Kasumi-1 (cell line): Measurements from ENCODE around the gene KIAA1614.

Experiments used
- DNase-seq, 2 experiments: peaks; one replicate each; lab custom pipeline; 2025; lab: John Stamatoyannopoulos, UW

Gene KIAA1614

DNA sequence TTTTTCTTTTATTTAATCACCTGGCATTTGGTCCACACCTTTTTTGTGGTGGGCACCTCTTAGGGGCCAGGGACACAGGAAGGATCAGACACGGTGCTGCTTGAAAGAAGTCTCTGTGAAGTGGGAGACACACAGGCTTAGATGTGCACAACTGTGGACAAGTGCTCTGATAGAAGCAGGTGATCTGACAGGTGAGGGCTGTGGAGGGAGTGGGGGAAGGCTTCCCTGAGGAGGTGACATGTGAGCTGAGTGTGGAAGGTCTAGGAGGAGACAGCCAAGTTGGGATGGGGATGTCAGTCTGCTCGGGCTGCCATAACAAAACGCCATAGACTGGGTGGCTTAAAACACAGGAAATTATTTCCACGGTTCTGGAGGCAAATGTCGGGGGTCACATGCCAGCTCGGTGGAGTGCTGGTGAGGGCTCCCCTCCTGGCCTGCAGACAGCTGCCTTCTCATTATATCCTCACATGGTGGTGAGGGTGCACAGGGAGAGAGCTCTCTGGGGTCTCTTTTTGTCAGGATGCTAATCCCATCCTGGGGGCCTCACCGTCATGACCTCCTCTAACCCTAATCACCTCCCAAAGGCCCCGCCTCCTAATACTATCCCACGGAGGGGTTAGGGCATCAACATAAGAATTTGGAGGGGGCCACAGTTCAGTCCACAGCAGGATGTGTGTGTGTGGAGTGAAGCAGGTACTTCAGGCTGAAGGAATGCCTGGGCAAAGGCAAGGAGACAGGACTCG, 5.2 kb upstream of the KIAA1614 start:
- DNase-seq: no peak

DNA sequence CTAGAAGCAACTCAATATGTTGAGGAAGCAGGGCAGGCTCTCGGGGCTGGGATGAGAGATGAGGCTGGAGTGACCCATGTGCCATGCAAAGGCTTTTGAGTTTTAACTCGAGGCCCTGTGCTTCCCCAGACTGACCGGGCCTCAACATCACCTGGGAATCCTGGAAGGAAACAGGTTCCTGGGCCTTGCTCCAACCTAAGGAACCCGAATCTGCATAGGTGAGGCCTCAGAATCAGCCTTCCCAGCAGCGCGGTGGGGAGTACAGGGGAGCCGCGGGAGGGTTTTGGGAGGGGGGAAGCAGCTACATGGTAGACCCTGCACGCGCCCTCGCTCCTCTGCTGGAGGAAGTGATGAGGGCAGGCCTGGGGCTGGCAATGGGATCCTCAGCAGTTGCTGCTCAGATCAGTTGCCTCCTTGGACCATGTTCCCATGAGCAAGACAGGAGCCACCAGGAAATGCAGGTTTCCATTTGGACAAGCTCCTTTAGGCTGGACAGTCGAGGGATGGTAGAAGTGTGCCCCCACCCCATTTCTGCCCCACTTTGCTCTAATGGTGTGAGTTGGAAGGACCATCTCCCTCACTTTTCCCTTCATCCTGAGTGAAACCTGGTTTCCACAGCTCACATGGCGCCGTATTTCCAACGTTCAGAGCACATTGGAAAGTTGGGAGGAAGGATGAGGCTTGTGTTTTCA, 4.5 kb upstream of the KIAA1614 start:
- DNase-seq: no peak

DNA sequence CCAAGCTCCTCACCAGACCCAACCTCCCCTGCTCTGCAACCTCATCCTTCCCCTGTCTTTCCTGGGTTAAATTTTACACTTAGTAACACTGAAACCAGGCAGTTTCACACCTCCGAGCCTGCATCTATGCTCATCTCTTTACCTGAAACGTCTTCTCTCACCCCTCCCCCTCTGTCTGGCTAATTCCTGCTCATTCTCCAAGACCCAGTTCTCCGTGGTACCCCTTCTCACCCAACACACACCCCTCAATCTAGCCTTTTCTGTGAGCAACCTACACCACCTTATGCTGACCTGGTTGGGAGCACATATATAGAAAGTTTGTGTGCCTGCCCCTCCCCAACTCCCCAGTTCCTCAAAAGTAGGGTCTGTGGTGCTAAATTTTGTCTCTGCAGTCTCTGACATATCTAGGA, 3.7 kb upstream of the KIAA1614 start:
- DNase-seq: no peak

DNA sequence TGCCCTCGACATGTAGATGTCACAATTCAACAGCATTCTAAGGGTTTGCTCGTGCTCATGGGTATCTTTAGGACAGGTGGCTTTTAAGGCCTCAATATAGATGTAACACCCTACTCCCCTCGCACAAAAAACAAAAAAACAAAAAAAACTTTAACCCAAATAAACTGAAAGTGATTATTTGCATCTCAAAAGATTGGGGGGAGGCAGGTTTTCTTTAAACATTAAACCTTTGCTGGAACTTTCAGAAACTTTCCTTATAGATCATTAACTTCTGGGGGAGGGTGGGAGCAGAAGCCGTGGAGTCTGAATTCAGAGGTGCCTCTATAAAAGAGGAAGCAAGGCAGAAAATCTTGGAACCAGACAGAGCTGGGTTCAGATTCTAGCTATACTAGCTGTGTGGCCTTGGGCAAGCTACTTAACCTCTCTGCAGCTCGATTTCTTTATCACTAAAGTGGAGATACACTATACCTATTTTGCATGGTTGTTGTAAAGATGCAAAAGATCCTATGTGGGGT, 3.2 kb upstream of the KIAA1614 start:
- DNase-seq: no peak

DNA sequence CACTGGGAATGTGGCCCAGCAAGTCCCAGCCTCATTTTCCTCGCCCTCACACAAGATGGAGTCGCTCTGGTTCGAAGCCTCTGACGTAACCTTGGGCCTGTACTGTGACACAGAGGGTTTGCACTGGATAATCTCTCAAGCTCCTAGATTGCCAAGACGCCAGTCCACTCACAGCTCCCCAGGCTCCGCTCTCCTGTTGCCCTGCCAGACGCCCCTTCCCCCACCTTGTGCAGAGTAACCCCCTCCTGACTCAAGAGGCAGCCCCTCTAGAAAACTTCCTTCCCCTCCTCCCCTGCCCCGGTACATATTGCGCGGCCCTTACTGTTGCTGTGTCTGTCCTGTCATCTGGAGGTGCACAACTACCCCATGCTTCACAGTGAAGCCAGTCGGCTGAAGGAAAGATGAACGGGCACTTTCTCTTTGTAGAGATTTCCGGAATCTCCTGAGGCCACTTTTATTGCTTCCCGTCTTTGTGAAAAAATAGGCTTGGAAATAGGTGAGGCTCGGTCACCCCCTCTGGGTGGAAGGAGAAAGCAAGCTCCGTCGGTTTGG, 981 bp upstream of the KIAA1614 start:
- DNase-seq: no peak

- DNase-seq: no peak
Measured at GRCh38 chr1:180912211-180912800, 391 bp upstream of the KIAA1614 start.

GRCh38 chr1:180915426-180915965, 2.8 kb downstream of the KIAA1614 start:
- DNase-seq: no peak

- no peak for DNase-seq
Measured at GRCh38 chr1:180916012-180916770, 3.5 kb downstream of the KIAA1614 start.

DNA sequence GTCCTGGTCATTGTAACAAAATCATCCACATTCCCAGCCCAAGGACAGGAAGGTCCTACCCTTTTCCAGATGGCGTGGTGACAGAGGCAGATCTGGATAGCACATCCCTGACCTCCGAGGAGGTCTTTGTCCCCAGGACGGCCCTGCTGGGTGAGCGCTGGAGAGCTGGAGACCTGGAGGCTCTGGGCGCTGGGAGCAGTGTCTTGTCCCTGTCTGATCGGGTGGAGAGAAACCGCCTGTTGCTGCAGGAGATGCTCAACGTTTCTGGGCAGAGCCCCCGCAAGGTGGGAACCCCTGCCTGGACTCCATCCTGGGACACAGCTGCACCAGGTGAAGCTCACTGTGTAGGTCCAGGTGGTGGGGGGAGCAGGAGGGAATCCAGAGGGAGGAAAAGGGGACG, 4.1 kb downstream of the KIAA1614 start:
- no peak for DNase-seq

- peak; percentile 64 to 78 for DNase-seq
Measured at GRCh38 chr1:180917306-180918065, 4.8 kb downstream of the KIAA1614 start.

- DNase-seq: no peak
Measured at GRCh38 chr1:180918519-180918918, 5.8 kb downstream of the KIAA1614 start.

GRCh38 chr1:180919183-180919700, 6.5 kb downstream of the KIAA1614 start:
- DNase-seq: no peak

GRCh38 chr1:180920193-180920592, 7.5 kb downstream of the KIAA1614 start:
- DNase-seq: no peak

DNA sequence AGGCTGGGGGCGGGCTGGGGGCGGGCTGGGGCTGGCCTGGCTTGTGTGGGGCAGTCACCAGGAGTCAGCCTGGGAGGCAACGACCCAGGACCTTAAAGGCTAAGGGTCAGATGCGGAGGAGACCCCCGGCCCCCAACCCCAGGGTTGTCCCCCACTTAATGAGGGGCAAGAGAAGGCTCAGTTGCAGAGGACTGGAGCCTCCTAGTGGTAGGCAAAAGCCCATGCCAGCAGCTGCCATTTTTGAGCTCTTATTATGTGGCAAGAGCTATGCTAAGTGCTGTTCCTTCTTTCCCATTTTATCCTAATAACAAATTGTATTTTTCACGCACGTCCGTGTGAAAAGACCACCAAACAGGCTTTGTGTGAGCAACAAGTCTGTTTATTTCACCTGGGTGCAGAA, 8.0 kb downstream of the KIAA1614 start:
- DNase-seq: no peak

- DNase-seq: no peak
Measured at GRCh38 chr1:180921386-180921785, 8.7 kb downstream of the KIAA1614 start.

GRCh38 chr1:180921891-180922630, 9.4 kb downstream of the KIAA1614 start:
- no peak for DNase-seq

- DNase-seq: no peak
Measured at GRCh38 chr1:180922631-180923015, 9.9 kb downstream of the KIAA1614 start.

- DNase-seq: no peak
Measured at GRCh38 chr1:180923021-180923841, 10.5 kb downstream of the KIAA1614 start.

DNA sequence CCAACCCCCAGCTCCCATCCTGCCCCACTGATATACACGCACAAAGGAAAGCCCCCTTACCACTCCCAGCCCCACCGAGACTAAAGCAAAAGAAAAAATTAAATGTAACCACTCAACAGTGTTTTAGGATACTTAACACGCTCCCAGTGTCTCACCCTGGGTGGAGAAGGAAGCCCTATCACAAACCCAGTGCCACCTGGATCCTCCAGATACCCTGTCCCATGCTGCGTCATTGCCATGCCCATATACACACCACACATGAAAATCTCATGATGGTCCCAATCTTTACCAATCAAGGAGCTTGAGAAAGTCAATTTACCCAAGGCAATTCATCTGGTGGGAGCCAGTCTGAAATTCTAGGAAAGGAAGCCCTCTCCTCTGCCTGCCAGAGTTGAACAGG, 11.2 kb downstream of the KIAA1614 start:
- DNase-seq: no peak
